ENCODE results near the gene CDH13.

CDH13 gene

DNA sequence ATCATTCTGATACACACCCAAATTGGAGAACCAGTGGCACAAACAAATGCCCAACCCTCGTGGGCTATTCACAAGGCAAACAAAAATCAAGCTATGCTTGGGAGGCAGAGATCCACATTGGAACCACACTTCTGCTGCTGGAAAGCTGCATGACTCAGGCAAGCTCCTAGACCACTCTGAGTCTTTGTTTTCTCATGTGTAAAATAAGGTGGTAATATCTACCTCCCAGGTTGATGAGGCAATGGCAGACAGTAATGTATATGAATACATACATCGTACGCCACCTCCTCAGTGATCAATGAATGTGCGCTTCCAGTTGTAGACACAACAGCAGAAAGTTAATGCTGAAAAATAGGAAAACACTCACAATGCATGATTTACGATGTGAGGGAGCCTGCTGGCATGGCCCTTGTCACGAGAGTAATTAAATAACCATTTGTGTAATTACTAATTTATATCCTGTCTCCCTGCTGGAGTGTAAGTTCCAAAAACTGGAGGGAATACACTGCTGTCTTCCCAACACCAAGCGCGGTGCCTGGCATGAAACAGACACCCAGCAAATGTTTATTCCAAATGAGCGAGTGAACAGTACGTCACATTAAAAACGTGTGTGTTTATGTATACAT lies 1111.1 kb downstream of the CDH13 start:
- no peak overlapping the region for H3K27ac ChIP-seq (replicated peaks)
- DNase-seq (ENCODE audit: low read depth in 1 of 2, low spot score in 1 of 2) = no peak
- H3K4me3 ChIP-seq (replicated peaks; ENCODE audit: insufficient read depth, low read length) = no peak overlapping the region
- TF ChIP-seq POLR2AphosphoS5 (IDR thresholded peaks at IDR 0.05; ENCODE audit: low read depth) = no peak
- TF ChIP-seq CTCF (IDR thresholded peaks at IDR 0.05; ENCODE audit: insufficient read depth, low read length) = no peak
- TF ChIP-seq, protein P1, sequence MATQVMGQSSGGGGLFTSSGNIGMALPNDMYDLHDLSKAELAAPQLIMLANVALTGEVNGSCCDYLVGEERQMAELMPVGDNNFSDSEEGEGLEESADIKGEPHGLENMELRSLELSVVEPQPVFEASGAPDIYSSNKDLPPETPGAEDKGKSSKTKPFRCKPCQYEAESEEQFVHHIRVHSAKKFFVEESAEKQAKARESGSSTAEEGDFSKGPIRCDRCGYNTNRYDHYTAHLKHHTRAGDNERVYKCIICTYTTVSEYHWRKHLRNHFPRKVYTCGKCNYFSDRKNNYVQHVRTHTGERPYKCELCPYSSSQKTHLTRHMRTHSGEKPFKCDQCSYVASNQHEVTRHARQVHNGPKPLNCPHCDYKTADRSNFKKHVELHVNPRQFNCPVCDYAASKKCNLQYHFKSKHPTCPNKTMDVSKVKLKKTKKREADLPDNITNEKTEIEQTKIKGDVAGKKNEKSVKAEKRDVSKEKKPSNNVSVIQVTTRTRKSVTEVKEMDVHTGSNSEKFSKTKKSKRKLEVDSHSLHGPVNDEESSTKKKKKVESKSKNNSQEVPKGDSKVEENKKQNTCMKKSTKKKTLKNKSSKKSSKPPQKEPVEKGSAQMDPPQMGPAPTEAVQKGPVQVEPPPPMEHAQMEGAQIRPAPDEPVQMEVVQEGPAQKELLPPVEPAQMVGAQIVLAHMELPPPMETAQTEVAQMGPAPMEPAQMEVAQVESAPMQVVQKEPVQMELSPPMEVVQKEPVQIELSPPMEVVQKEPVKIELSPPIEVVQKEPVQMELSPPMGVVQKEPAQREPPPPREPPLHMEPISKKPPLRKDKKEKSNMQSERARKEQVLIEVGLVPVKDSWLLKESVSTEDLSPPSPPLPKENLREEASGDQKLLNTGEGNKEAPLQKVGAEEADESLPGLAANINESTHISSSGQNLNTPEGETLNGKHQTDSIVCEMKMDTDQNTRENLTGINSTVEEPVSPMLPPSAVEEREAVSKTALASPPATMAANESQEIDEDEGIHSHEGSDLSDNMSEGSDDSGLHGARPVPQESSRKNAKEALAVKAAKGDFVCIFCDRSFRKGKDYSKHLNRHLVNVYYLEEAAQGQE (IDR thresholded peaks at IDR 0.05; ENCODE audit: insufficient replicate concordance, low read depth) = no peak
- H3K27me3 ChIP-seq (ENCODE audit: insufficient read depth, poor library complexity, severe bottlenecking) = no peaks in the 10 kb centered on the region

GRCh38 chr16:83738923-83739503 lies 1112.2 kb downstream of the CDH13 start:
- Histone ChIP-seq H3K27me3 (ENCODE audit: insufficient read depth, poor library complexity, severe bottlenecking) (no peaks in the 10 kb centered on the region), H3K27ac (replicated peaks) (no peak overlapping the region), H3K4me3 (replicated peaks; ENCODE audit: insufficient read depth, low read length) (no peak overlapping the region)
- no peak for DNase-seq (ENCODE audit: low read depth in 1 of 2, low spot score in 1 of 2)
- TF ChIP-seq POLR2AphosphoS5 (IDR thresholded peaks at IDR 0.05; ENCODE audit: low read depth) (no peak), CTCF (IDR thresholded peaks at IDR 0.05; ENCODE audit: insufficient read depth, low read length) (no peak), SPI1 (IDR thresholded peaks at IDR 0.05; ENCODE audit: borderline replicate concordance, low read depth) (no peak), GABPA (IDR thresholded peaks at IDR 0.05; ENCODE audit: low read depth) (no peak)
- TF ChIP-seq, protein P1 (IDR thresholded peaks at IDR 0.05; ENCODE audit: insufficient replicate concordance, low read depth) = no peak

- no peak for DNase-seq (ENCODE audit: low read depth in 1 of 2, low spot score in 1 of 2)
- no peak for TF ChIP-seq SPI1 (IDR thresholded peaks at IDR 0.05; ENCODE audit: borderline replicate concordance, low read depth)
- no peak for TF ChIP-seq POLR2AphosphoS5 (IDR thresholded peaks at IDR 0.05; ENCODE audit: low read depth)
- TF ChIP-seq GABPA (IDR thresholded peaks at IDR 0.05; ENCODE audit: low read depth) = no peak
- no peak for TF ChIP-seq CTCF (IDR thresholded peaks at IDR 0.05; ENCODE audit: insufficient read depth, low read length)
- TF ChIP-seq, protein P1 (IDR thresholded peaks at IDR 0.05; ENCODE audit: insufficient replicate concordance, low read depth) = no peak
- no peak overlapping the region for H3K27ac ChIP-seq (replicated peaks)
- no peak overlapping the region for H3K4me3 ChIP-seq (replicated peaks; ENCODE audit: insufficient read depth, low read length)
- no peaks in the 10 kb centered on the region for H3K27me3 ChIP-seq (ENCODE audit: insufficient read depth, poor library complexity, severe bottlenecking)
Measured at GRCh38 chr16:83742124-83742899, 1115.5 kb downstream of the CDH13 start.
